GM19372 (cell line): ENCODE results near the gene TBCE.
"Not testable (repeated sequence)": the region's sequence is repeated elsewhere in the genome, so short reads cannot be mapped to it uniquely, and the experiment has no call there.

Experiments used
- ATAC-seq: cut with Tn5 transposase; IDR thresholded peaks from one replicate; pipeline ENCODE4 v1.9.1; 2021; ENCODE audit warnings: mild to moderate bottlenecking, low read depth, moderate library complexity; ENCODE audit not compliant: unreplicated experiment

The TBCE gene

GRCh38 chr1:235448616-235449015 is 81.4 kb downstream of the TBCE start:
- no peak for ATAC-seq

- no peak for ATAC-seq
Observed at GRCh38 chr1:235450433-235450832, 83.2 kb downstream of the TBCE start.

GRCh38 chr1:235450886-235451483 is 83.8 kb downstream of the TBCE start:
- no peak for ATAC-seq

GRCh38 chr1:235454021-235454420 is 86.8 kb downstream of the TBCE start:
- ATAC-seq: no peak

- no peak for ATAC-seq
Observed at GRCh38 chr1:235455097-235455496, 87.9 kb downstream of the TBCE start.

DNA sequence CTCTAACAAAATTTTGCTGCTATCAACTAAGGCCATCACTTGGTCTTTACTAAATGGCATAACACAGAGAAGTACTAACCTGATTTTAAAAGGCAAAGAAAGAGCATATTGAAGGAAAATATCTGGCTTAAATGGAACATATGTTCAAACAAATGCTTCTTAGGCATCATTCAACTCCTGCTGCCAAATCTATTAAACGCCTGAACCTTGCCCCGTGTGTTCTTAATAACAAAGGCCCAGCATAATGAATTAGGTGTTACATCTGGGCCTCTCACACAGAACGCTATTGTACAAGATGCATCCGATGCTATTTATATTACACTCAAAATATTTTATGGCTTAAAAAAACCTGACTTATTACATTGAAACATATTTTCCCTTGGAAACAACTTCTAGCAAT is 88.6 kb downstream of the TBCE start:
- ATAC-seq: no peak

DNA sequence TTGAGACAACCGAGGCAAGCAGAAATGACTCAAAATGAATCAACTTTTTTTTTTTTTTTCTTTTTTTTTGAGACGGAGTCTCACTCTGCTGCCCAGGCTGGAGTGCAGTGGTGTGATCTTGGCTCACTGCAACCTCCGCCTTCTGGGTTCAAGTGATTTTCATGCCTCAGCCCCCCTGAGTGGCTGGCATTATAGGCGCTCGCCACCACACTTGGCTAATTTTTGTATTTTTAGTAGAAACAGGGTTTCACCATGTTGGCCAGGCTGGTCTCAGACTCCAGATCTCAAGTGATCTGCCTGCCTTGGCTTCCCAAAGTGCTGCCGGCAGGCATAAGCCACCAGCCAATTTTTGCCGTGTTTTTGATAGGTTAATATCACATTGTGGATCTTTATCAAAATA is 90.6 kb downstream of the TBCE start:
- ATAC-seq: not testable (repeated sequence)

DNA sequence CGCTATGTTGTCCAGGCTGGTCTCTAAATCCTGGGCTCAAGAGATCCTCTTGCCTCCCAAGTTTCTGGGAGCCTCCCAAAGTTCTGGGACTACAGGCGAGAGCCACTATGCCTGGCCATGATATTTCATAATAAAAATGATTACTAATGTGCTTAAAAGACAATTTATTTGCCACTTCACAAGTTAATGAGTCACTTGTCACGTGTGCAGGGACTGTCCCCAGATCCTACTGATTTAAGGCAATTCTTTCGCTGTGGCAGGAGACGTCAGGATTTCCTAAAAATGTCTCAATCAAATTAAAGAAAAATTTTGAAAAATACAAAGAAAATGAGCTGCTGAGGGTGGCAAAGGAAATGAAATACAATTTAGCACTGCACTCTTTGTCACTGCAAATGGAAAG is 93.5 kb downstream of the TBCE start:
- ATAC-seq: no peak

GRCh38 chr1:235461954-235462353 is 94.7 kb downstream of the TBCE start:
- ATAC-seq: no peak

GRCh38 chr1:235462832-235463231 is 95.6 kb downstream of the TBCE start:
- not testable (repeated sequence) for ATAC-seq

GRCh38 chr1:235465066-235465465 is 97.8 kb downstream of the TBCE start:
- no peak for ATAC-seq

GRCh38 chr1:235468004-235468403 is 100.8 kb downstream of the TBCE start:
- ATAC-seq: no peak

DNA sequence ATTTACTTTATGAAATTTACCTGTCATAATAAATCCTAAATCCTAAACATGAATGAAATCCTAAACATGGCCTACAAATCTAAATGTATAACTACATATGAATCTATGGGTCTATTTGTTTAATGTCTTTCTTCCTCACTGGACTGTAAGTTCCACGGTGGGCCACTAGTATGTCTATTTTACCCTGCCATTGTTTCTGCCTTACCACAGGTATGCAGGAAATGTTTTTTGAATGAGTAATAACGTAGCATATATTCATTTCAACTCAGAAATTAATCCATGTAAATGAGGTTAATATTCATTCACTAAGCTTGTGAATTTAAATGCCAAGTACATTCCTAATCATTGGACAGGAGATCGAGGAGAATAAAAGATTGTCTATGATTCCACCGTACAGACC is 101.7 kb downstream of the TBCE start:
- no peak for ATAC-seq

DNA sequence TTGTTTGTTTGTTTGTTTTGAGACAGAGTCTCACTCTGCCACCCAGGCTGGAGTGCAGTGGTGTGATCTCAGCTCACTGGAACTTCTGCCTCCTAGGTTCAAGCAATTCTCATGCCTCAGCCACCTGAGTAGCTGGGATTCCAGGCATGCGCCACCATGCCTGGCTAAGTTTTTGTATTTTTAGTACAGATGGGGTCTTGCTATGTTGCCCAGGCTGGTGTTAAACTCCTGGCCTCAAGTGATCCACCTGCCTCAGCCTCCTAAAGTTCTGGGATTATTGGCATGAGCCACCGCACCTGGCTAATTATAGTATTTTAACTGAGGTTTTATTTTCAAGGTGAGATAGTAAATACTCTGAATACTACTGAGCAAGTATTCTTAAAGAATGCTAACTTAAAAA is 102.7 kb downstream of the TBCE start:
- ATAC-seq: not testable (repeated sequence)

GRCh38 chr1:235470741-235471439 is 103.7 kb downstream of the TBCE start:
- no peak for ATAC-seq

DNA sequence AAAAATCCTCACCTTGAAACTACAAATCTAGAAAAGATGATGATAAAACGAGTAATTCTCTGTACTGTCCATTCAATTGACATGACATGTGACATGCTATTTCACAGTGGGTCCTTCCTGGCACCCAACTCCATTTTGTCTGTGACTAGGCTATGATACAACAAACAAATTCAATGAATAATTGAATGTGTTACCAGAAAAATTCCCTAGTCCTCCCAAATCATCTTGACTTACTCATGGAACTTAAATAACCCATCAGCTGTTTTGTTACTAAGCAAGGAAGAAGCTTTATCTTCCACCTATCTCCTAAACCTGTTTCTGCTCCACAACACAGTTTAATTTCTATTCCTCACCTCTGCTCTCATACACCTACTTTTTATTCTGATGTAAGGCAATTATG is 106.6 kb downstream of the TBCE start:
- no peak for ATAC-seq

DNA sequence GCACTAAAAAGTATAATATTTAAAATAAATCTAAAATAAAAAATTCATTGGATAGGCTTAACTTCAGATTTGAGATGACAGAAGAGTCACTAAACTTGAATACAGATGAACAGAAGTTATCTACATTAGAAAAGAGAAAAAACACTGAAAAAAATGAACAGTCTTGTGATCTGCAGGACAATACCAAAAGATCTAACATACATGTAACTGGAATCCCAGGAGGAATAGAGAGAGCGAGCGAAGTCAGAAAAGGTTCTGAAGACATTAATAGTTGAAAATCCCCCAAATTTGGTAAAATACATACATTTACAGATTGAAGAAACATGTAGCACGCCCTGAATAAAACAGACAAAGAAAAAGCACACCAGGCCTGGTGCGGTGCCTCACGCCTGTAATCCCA is 115.9 kb downstream of the TBCE start:
- no peak for ATAC-seq

DNA sequence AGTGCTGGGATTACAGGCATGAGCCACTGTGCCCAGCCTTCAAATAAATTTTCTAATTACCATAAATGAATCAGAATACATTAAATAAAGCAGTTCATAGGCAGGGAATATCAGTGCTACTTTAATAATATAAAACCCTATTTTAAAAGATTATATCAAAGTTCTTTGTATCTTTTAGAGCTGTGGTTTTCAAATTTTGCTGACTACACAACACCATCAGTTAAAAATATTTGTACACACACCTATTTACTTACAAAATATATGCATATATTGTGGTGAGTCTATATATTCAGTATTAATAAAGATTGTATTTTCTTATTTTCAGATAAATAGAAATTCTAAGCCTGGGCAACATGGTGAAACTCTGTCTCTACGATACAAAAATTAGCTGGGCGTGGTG is 118.3 kb downstream of the TBCE start:
- no peak for ATAC-seq

- ATAC-seq: no peak
Observed at GRCh38 chr1:235486321-235486720, 119.1 kb downstream of the TBCE start.

GRCh38 chr1:235491644-235492043 is 124.4 kb downstream of the TBCE start:
- no peak for ATAC-seq

GRCh38 chr1:235494531-235494930 is 127.3 kb downstream of the TBCE start:
- no peak for ATAC-seq

GRCh38 chr1:235495030-235495429 is 127.8 kb downstream of the TBCE start:
- no peak for ATAC-seq
